ENCODE data around the gene SCRT2.

DNA sequence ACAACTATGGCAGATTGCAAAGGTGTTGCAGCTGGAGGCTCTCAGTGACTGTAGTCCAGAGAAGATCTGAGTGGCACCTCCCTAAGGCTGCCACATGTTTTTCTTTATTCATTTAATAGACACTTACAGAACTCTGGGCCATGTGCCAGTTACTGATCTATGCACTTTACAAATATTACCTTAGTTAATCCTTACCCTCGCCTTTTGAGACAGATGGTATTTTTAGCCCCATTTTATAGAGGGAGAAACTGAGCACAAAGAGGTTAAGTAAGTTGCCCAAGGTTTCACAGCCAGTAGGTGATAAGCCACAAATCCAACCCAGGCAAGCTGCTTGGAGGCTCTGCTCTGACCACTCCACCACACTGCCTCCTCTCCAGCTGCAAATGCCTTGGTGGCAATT lies 6.5 kb upstream of the SCRT2 start:
- TF ChIP-seq POLR2A (IDR thresholded peaks at IDR 0.05; ENCODE audit: low read depth, low read length): no peak
- no peak for TF ChIP-seq POLR2AphosphoS5 (IDR thresholded peaks at IDR 0.05; ENCODE audit: low read depth, low read length)
- no peak for TF ChIP-seq TAF1 (IDR thresholded peaks at IDR 0.05; ENCODE audit: low read depth, low read length)

Measured in GM12891 (cell line).